HG03066 (cell line): Measurements from ENCODE around the gene AQP6.

Experiments
- ATAC-seq: cut with Tn5 transposase; IDR thresholded peaks from one replicate; pipeline ENCODE4 v1.9.1; 2021; ENCODE audit warnings: low read depth; ENCODE audit not compliant: unreplicated experiment

AQP6 gene, protein sequence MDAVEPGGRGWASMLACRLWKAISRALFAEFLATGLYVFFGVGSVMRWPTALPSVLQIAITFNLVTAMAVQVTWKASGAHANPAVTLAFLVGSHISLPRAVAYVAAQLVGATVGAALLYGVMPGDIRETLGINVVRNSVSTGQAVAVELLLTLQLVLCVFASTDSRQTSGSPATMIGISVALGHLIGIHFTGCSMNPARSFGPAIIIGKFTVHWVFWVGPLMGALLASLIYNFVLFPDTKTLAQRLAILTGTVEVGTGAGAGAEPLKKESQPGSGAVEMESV

GRCh38 chr12:49972641-49973360 lies at the start of gene AQP6:
Gene AQP6 (plus strand): TSS chr12:49972947. CDS start chr12:49973174, 227 bp downstream.
- no peak for ATAC-seq

DNA sequence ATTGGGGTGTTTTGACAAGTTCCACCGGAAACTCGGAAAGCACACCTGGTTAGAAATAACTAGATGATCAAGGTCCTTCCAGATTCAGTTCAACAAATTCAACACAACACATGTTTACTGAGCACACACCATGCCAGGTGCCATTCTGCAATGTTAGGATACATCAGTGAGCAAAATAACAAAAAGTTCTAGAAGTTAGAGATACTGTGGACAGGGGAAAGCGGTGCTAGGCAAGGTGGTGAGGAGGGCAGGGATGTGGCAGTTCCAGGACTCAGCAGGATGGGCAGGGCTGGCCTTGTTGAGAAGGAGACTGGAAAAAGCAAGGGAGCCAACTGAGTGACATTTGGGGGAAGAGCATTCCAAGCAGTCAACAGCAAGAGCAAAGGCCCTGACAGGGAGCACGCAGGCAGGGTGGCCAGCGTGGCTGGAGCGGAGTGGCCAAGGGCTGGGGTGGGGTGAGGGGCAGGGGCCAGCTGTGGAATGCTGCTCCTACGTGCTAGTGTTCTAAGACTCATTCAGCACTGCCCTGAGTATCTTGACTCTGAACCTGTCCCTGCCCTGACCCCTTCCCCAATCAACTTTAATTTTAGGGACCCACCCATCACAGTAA lies 49.6 kb upstream of the AQP6 start:
- ATAC-seq, result no peak

DNA sequence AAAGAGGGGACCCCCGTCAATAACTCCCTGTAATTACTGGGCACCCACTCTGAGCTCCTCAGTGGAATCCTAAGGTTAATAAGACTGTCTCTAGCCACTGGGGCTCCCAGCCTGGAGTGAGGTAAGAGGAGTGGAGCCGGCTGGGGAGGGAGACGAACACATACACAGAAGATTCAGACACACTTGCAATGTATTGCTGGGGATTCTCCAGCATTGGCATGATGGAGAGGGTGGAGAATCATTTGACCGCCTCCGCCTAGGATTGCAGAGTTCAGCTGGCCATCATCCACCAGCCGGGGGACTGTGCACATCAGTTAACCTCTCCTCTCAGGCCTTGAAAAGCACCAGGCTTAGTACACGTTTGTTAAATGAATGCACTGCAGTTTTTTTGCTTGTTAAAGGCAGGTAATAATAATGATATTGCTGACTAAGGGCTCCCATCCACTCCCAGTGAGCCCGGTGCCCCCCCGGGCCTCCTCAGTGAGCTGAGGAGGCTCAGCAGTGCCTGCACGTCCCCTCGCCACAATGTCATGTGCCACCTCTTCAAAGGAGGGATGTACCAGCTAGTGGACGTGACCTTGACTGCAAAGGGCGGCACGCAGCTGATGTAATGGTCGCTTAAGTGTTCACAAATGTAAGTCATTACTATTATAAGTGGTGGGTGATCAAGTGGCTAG lies 48.7 kb upstream of the AQP6 start:
- ATAC-seq, result no peak

DNA sequence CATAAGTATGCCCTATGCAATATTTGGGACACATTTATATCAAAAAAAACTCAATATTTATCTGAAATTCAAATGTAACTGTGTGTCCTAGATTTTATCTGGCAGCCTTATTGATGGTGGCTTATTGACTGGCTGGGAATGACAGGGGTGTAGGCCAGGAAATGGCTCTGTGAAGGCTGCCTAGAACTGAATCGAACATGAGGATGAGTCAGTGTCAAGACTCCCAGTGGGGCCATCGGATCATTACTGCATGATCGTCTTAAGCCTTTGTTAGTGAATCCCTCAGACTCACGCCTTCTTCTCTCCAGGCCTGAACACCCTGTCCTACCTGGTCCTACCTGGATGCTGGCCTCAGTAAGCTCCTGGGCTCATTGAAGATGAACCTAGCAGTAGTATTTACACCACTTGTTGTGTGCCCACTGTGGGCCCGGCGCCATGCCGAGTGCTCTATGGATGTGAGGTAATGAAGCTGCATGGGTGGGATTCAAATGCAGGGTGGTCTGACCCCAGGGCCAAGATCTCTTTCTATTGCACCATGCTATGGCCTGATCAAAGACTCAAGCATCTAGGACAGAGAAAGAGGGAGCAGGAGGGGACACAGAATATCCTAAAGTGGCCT lies 48.0 kb upstream of the AQP6 start:
- no peak for ATAC-seq

DNA sequence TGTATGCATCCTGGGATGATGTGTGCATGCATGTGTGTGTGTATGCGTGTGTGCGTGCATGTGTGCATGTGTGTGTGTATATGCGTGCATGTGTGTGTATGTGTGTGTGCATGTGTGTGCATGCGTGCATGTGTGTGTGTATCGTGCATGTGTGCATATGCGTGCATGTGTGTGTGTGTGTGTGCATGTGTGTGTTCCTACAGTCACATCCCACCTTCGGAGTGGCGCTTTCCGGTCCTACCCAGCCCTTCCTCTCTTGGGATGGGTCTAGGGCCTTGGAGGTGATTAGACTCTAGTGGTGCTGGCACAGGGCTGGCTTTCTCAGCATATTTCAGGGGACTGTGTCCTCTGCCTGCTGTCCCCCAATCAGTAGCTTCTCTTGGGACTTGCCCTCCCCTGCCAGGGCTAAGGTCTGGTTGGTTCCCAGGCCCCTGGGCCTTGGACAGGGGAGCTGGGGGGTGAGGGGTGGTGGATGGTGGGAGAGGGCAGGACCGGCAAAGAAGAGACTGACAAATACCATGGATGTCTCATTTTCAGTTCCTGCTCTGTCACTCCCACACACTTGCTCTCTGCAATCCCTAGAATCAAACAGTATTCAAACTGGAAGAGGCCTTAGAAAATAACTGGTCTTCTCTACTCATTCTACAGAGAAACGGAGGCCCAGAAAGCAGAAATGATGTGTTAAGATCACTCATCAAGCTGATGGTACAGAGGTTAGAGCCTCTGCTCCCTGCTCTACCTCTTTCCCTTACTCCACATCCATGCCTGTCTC lies 47.1 kb upstream of the AQP6 start:
- no peak for ATAC-seq

DNA sequence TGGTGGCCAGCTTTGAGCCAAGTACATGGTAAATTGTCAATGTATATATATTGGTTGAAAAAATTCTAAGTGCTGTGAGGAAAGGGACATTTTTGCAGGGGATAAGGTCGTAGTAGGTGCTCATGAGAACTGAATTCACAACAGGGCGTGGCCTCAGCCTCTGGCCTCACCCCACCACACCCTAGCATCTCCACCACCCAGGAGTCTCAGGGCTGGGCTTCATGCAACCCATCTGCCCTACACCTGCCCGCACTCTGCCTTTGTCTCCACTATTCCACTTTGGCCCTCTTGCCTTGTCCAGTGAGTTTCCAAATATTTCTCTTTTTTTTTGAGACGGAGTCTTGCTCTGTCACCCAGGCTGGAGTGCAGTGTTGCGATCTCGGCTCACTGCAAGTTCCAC lies 44.3 kb upstream of the AQP6 start:
- ATAC-seq, result no peak

DNA sequence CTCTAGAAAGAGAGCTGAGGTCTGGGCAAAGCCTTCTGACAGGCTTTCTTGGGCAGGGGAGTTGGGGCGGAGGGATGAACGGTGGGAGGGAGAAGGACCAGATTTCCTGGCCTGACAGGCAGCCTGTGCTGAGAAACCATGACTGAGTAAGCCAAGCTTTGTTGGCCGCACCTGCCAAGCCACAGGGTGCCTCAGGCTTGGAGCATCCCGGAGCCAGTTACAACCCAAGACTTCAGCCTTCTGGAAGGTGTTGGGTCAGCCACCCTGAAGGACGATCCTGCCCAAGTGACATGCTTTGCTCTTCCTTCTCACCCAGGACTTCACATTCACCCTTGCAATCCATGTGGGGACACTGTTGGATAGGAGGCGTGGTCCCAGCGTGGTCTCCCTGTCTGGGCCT lies 43.2 kb upstream of the AQP6 start:
- ATAC-seq, result no peak

- no peak for ATAC-seq
Observed at GRCh38 chr12:49930515-49931288, 42.0 kb upstream of the AQP6 start.

DNA sequence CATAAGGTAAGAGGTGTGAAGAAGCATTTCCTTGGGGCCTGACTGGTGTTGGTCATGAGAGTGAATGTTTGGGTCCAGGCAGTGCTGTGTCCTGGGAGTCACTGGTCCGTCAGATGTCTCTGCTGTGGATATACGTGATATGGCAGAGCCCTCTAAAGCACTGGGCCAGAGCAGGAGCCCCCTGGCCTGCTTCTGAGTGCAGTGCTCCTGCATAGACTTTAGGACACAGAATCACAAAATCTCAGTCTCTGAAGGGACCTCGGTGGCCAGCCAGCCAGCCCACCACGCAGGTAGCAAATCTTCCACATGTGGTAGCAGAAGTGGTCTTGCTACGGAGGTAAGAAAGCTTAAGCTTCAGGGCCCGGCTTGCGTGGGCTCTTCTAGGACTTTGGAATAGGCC lies 40.7 kb upstream of the AQP6 start:
- ATAC-seq, result no peak

- ATAC-seq, result no peak
Observed at GRCh38 chr12:49932533-49933130, 40.1 kb upstream of the AQP6 start.

DNA sequence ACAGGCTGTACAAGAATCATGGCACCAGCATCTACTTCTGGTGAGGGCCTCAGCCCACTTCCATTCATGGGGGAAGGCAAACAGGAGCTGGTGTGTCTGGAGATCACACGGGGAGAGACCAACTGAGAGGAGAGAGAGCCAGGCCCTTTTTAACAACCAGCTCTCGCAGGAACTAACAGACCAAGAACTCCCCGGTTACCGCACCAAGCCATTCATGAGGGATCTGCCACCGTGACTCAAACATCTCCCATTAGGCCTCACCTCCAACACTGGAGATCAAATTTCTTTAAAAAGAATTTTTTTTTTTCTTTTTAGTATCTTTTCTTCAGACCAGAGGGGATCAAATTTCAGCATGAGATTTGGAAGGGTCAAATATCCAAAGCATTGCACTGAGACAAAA lies 39.0 kb upstream of the AQP6 start:
- no peak for ATAC-seq

- ATAC-seq, result no peak
Observed at GRCh38 chr12:49934505-49934904, 38.2 kb upstream of the AQP6 start.

DNA sequence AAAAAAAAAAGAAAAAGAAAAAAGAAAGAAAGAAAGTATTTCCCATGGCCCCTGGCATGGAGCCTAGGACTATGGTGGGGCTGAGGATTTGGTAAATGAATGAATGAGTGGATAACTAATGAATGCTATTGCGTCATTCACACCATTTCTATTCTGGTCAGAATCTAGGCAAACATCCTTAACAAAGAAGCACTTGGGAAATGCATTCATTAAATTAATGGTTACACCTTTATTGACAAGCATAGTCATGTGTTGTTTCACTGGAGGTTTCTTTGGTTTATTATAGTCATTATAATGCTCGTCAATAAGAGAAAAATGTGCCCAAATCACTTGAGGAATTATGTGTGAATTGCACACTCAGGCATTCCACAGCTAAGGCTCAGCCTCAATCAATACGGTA lies 35.8 kb upstream of the AQP6 start:
- no peak for ATAC-seq

DNA sequence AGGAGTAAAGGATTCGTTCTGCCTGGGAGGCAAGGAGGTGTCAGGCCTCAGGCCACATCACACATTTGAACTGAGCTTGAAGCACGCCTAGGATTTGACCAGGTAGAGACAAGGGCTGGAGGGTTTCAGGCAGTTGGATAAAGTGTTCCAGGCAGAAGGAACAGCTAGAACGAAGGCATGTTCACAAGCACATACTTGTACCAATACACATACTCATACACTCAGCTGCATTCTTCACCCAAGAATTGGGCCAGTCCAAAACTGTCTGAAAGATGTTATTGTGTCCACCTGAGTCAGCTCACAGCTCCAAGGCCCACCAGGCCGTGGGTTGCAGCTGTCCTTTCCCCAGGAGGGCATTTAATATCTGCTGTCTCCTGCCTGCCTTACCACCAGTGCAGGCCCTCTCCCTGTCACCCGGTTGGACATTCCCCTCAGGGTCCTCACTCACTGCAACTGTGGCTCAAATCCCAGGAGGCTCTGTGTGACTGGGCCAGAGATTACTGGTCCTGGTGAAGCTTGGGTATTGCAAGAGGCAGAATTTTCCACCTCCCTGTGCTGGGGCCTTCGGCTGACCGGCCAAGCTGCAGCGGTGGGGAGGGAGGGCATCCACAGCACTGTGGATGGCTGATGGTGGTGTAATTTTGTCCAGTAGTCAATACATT lies 35.0 kb upstream of the AQP6 start:
- ATAC-seq, result no peak

GRCh38 chr12:49939307-49939706 lies 33.4 kb upstream of the AQP6 start:
- no peak for ATAC-seq

DNA sequence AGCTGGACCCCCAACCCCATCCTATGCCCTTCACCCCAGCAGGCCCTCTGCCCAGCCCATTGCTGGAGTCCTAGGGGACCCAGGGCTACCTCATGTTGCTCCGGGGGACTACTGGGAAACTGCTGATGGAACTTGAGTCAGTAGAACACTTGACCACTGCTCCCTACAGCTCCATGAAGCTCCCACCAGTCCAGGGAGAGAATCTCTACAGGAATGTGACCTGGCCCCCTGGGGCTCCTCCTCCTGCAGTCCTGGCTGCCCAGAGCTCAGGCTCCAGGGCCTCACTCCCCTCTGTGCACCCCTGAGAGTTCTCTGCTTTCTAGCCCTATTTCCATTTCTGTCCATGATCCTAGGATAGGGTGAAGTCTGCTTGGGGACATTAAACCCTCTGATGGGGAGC lies 33.0 kb upstream of the AQP6 start:
- no peak for ATAC-seq

DNA sequence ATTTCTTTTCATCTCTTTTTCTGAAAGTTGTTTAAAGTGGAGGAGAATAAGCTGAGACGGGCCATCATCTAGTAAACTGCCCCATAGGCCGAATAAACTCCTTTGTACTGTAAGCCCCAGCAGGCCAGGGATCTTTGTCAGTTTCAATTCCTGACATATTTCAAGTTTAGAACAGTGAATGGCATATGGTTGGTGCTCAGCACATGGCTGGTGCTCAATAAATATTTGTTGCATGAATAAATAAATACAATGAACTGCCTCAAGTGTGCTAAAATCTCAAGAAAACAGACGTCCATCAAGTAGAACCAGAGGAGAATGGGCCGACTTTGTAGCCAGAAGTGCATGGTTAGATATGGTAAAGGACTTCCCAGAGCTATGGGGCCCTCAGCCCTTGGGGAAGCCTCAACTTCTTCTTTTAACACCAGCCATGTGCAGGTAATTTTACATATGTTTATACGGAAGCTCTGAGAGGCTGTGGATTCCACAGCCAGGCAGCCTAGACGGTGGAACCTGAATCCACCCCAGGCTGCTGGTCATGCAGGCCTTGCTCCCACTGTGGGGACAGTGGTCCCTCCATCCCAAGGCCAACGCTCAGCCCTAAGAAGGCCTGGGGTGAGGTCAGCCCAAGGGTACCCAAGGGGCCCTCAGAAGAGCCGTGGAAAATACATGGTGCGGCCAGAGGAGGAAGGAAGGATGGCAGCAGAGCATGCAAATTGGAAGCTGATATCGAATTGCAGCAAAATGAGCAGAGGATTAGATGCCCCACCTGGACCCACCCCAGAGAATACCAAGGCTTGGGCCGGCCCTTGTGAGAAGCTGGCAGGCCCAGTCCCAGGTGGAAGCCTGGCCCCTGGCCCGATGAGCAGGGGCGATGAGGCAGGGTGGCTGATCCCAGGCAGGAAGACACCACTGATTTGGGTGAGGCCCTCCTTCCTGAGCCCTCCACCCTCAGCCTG lies 30.9 kb upstream of the AQP6 start:
- ATAC-seq, result no peak
